Esophagus muscularis mucosa (tissue), 3 donors: Measurements from ENCODE around the gene TANC1.

ENCODE experiments used
- POLR2A ChIP-seq: fragments of 450-650 bp; IDR thresholded peaks from one replicate; pipeline ENCODE4 v1.6.1; 2017; ENCODE audit warnings: antibody characterized with exemption, moderate library complexity, mild to moderate bottlenecking, low read depth
- TF ChIP-seq, protein P1 (sequence below), 3 experiments: fragments of 200-600 bp in 2 of 3; fragments of 450-650 bp in 1 of 3; sonication (generic) in 2 of 3; IDR thresholded peaks; one replicate each; pipeline ENCODE4 v1.5.1; 2017 to 2019; ENCODE audit warnings: antibody characterized with exemption in 3 of 3, mild to moderate bottlenecking in 2 of 3, moderate library complexity in 1 of 3

DNA sequence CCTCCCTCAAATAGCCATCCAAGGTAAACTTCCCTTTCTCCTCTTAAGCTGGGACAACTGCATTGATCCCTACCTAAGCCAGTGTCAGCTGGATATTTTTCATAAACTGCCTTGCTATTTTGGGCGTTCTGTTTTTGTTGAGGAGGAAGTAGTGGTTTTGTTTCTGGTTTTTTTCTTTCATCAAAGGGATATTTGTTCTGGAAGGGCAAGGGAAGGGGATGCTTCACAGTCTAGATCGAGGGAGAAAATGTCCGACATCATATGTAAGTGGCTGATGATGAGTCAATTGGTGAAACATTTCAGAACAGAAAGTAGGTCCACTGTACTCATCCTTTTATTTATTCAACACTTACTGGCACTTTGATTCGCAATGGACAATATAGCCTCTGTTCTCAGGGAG is 31.0 kb downstream of the TANC1 start:
- TF ChIP-seq, protein P1, sequence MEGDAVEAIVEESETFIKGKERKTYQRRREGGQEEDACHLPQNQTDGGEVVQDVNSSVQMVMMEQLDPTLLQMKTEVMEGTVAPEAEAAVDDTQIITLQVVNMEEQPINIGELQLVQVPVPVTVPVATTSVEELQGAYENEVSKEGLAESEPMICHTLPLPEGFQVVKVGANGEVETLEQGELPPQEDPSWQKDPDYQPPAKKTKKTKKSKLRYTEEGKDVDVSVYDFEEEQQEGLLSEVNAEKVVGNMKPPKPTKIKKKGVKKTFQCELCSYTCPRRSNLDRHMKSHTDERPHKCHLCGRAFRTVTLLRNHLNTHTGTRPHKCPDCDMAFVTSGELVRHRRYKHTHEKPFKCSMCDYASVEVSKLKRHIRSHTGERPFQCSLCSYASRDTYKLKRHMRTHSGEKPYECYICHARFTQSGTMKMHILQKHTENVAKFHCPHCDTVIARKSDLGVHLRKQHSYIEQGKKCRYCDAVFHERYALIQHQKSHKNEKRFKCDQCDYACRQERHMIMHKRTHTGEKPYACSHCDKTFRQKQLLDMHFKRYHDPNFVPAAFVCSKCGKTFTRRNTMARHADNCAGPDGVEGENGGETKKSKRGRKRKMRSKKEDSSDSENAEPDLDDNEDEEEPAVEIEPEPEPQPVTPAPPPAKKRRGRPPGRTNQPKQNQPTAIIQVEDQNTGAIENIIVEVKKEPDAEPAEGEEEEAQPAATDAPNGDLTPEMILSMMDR (IDR thresholded peaks at IDR 0.05): no peak
- TF ChIP-seq POLR2A: no peak
